ENCODE measurements around the gene MSH3.
"Not testable (repeated sequence)": the region's sequence is repeated elsewhere in the genome, so short reads cannot be mapped to it uniquely, and the experiment has no call there.

The MSH3 gene

DNA sequence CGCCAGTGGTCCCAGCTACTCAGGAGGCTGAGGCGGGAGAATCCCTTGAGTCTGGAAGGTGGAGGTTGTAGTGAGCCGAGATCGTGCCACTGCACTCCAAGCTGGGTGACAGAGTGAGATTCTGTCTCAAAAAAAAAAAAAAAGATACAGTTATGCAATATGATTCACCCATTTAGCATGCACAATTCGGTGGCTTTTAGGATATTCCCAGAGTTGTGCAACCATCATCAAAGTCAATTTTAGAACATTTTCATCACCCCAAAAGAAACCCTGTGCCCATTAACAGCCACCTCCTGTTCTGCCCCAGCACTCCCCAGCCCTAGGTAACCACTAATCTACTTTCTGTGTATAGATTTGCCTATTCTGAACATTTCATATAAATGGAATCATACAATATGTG lies 4.7 kb downstream of the MSH3 start:
- DNase-seq: peak; percentile 42

DNA sequence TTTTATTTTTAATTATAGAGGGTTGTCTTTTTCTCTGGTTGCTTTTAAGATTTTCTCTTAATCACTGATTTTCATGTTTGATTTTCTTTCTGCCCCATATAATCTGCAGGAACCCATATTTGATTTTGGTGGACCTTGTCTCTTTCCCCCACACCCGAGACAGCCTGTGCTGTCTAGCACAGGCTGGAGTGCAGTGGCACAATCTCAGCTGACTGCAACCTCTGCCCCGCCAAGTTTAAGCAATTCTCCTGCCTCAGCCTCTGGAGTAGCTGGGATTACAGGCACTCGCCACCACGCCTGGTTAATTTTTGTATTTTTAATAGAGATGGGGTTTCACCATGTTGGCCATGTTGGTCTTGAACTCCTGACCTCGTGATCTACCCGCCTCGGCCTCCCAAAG lies 6.2 kb downstream of the MSH3 start:
- not testable (repeated sequence) for DNase-seq

DNA sequence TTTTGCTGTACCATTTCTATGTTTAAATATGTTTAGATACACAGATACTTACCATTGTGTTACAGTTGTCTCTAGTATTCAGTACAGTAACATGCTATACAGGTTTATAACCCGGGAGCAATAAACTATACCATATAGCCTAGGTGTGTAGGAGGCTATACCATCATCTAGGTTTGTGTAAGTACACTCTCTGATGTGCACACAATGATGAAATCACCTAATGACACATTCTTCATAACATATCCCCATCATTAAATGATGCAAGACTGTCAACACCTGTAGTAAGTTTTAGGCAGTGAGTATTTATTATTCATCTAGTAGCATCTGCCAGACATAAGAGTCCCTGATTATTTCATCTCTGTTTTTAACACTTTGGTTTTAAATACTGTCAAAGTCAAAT lies 7.7 kb downstream of the MSH3 start:
- no peak for DNase-seq

DNA sequence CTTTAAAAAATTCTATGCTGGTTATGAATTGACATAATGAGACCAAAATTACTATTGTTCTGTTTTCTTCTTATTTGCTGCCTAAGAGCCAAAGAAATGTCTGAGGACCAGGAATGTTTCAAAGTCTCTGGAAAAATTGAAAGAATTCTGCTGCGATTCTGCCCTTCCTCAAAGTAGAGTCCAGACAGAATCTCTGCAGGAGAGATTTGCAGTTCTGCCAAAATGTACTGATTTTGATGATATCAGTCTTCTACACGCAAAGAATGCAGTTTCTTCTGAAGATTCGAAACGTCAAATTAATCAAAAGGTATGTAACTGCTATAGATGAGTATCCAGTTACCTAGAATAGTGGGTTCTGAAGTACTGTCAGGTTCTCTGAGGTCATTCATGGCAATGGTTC lies 10.6 kb downstream of the MSH3 start:
- no peak for DNase-seq

DNA sequence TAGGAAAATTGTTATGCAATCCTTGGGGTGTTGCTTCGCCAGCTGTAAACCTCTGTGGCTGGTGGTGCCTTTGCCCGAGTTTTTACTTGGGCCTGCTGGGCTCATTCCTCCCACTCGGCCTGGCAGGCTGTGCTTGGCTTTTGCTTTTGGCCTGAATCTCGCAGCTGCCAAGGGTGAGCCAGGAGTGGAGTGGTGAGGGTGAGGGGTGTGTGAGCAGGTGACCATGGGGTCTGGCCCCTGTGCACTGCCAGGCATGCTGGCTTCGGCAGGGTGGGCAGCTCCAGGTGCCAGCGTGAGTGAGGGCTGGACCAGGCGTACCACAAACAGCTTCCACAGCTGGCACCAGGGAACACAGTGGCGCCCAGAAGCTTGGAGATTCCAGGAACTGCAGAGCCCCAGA lies 12.9 kb downstream of the MSH3 start:
- no peak for DNase-seq

DNA sequence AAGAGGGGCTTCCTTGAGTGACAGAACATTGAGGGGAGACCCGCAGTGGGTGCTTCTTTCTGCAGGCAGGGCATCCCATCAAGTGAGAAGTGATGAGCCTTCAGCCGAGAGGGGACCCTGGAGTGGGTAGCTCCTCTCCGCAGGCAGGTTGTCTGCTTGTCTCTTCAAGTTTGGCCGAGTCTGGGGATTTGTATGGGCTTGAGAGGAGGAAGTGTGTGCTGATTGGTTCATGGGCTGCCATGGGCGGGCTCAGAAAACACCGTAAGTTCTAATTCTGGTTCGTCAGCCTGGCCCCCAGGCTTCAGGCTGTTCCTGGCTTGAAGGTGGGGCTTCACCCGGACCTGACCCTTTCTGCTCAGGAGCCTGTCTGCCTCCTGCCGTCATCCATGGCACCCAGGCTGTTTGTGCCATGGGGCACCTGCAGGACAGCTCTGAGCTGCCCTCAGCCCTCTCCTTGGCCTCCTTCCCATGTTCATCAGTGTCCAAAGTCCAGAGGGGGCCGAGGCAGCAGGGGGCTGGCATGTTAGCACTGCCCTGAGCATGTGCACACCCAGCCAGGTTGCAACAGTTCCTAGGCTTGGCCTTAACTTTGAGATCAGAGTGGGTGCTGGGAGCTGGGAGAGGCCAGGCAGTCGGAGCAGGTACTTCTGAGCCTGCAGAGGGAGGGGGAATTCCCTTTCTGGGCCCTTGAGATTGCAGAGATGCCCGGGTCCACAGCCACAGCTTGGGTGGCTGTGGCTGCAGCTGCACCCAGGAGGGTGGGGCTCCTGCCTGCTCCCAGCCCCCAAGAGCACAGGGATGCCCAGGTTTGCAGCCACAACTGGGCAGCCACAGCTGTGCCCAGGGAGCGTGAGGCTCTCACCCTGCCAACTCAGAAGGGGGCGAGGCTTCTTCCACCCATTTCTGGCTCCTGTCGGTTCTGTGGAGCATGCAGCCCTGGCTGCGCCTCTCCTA lies 13.8 kb downstream of the MSH3 start:
- no peak for DNase-seq

DNA sequence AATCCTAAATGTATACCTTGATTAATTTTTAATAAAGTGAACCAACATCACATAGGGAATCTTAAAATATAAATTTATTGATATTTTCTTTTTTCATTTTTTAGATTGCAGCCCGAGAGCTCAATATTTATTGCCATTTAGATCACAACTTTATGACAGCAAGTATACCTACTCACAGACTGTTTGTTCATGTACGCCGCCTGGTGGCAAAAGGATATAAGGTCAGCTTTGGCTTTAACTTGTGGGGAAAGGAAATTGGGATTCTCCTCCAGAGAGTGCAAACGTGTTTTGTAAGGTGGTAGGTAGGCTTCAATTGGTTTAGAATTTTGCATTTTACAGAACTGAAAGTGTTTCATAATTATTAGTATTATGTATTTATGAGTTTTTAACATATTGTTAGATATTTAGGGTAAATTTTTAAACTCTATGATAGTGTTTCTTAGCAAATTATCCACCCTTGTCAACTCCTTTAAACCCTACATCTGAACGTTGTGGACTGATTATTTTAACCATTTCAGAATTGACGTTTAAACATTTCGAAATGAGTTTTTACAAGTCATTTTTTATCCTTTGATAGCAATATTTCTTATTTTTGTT lies 17.8 kb downstream of the MSH3 start:
- DNase-seq: peak; percentile 74

DNA sequence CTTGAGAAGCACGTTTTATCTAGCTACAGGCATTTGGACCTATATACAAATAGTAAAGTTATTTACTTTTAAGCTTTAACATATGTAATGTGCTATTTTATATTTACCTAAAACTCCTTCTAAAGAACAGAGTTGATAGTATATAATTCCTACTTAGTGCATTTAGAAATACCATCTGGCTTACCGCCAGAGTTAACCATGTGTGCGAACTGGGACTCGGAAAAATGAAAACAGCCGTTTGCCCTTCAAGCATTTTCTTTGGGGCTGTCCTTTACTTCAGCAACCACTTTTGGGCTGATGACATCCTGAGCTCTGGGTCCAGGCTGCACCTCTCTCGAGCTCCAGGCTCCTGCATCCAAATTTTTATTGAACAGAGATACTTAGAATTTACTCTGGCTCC lies 22.3 kb downstream of the MSH3 start:
- DNase-seq: no peak

DNA sequence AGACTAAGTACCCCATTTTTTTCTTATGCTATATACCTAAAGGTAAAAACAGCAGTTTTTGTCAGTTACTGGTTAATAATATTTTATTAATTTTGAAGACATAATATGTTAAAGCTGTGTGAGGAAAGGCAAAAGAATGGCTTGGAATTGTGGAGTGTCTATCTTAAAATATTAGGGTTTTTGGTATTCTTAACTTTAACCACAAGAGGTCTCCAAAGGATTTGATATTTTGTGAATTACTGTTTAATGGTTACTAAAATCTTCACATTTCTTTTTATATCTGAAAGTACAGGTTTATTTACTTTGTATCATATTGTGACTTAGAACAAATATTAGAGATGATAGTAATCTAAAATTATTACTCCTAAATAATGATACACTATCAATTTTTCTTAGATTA lies 32.3 kb downstream of the MSH3 start:
- DNase-seq: peak; percentile 27

DNA sequence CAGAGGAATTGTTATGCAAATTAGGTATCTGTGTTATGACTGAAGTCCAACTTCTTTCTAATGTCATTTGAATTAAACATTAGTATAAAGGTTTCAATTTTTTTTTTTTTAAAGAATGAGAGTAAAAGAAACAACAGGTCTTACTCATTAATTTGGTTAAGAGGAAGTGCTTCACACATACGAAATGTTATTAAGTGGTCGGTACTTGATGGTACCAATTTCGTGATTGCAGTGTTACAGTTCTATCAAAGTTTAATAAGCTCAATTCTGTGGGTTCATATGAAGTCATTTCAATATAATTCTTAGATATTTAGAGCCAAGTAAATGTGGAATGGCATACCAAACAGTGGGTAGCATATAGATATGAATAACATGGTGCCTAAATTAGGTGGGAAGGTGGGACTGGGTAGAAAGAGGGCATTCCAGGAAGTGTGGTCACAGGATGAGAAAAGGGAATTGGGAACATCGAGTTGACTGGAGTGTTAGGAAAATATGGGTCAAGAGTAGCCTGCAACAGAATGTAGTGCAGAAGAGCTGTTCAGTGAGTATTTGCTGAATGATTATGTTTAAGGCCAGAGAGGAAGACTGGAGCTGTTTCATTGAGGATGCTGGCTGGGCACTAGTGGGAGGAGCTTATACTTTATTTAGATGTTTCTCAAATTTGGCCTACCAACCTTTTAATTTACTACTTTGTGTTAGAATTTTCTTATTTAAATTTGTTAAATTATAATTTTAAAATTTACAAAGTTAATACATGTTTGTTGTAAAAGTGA lies 34.4 kb downstream of the MSH3 start:
- no peak for DNase-seq

DNA sequence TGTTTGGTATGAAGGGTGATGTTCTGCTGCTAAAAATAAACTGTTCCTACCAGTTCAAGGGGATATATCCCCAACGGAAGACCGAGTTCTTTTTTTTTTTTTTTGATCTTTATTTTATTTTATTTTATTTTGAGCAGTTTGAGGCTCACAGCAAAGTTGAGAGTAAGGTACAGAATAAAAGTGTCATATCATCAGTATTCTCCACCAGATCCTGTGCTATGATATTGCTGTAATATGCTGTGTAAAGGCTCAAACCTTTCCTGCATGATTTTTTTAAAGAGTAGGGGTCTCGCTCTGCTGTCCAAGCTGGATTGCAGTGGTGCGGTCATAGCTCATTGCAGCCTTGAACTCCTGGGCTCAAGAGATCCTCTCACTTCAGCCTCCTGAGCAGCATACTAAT lies 35.2 kb downstream of the MSH3 start:
- DNase-seq: no peak

DNA sequence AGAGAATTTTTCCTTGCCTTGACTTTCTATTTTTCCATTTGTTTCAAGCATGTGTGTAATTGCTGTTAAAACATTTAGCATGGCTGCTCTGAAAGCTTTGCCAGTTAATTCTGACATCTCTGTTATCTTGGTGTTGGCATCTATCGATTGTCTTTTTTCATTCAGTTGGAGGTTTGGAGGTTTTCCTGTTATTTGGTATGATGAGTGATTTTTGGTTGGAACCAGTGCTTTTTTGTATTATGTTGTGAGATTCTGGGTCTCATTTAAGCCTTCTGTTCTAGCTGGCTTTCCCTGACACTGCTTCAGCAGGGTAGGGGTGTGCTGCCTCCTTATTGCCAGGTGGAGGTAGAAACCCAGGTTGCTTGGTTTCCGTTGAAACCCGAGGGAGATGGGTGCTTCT lies 41.2 kb downstream of the MSH3 start:
- no peak for DNase-seq

DNA sequence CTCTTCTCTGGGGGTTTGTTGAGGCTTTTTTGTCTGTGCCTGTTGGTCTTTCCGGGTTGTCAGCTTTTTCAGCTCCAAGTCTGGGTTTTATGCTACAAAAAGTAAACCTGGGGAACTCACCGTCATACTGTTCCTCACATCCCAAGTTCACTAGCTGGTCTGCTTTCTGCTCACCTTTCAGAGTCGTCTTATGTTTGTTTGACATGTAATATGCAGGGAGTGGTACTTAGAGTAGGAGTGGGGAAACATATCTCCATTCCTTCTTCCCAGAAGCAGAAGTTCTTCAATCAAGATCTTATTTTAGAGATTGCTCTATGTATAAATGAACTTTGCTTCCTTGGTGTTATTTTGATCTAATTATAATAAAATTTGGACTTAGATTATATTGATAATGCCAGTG lies 42.0 kb downstream of the MSH3 start:
- DNase-seq: no peak

DNA sequence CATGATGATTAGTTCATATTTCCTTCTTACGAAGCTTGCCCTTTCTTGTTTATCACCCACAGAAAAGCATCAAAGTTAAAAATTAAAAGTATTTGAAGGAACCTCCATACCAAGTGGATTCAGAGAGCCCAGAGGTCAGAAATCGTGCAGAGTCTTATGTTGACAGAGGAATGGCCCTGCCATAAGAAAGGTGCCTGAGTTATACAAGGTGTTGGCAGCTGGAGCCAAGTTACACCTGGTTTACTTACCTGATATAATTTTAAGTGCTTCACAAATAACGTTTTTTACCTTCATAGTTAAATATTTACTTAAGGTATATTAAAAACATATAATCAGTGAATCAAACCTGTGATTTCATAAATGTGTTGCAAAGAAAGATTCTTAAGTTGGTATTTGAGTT lies 42.6 kb downstream of the MSH3 start:
- no peak for DNase-seq

DNA sequence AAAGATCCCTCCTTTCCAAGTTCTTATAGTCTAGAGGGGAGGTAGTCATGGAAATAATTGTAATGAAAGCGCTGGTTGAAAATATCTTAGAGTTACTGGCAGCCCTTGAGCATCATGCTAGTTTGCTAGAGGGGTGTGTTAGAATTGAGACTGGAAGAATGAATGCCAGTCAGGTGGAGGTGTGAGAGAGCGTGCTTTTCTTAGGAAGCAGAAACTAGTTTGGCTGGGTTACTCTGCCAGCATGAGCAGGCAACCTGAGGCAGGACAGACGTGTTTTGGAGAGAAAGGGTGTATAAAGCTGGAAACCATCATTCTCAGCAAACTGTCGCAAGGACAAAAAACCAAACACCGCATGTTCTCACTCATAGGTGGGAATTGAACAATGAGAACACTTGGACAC lies 43.9 kb downstream of the MSH3 start:
- no peak for DNase-seq

DNA sequence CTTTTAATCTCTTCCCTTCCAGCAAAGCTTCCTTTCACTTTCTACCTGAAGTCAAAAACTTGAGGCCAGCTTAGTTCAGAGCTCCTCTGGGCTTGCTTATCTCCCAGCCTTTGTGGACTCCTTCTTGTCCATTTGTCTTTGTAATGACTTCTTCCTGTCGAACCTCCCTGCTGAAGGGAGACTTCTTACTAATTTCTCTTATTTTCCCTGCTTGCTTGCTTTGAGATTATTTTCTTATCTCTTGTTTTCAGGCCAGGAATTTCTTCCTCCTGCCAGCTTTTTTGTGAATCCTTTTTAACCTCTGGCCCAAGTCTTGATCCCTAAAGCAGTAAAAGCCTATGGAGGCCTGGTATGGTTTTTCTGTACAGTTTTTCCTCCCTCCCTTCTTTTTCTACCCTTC lies 47.1 kb downstream of the MSH3 start:
- no peak for DNase-seq

DNA sequence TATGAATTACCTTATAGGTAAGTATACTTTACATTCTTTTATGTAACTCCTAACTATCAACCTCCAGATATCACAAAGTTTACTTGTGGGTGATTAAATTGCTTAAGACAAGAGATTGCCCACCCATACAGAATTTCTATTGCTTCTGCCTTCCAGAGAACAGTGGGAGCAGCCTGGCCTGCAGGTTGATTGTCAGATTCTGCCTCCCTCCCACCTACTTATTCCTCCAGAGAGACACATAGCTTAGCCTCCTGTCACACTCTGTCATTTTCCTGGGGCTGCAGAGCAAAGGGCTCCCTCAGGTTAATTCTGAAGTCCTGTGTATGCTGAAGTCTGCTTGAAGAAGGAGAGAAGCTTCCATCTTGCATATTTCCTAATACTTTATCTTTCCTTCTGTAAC lies 48.8 kb downstream of the MSH3 start:
- DNase-seq: no peak

DNA sequence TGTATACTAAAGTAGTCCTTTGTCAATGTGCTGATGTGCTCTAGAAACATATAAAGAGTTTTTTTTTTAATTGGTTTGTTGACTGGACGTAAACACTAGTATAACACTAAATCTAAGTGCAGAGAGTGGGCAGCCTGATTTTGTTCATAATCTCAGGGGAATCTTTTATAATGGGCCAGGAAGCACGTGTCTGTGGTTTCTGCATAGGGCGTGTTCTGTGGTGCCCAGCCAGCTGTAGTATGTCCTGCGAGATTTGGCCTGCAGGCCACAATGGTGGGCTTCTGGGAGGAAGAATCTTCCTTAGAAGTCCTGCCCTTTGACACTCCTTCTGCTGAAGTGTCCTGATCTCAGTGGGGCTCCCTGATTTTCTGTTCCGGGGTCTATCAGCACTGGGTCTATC lies 49.3 kb downstream of the MSH3 start:
- DNase-seq: no peak

DNA sequence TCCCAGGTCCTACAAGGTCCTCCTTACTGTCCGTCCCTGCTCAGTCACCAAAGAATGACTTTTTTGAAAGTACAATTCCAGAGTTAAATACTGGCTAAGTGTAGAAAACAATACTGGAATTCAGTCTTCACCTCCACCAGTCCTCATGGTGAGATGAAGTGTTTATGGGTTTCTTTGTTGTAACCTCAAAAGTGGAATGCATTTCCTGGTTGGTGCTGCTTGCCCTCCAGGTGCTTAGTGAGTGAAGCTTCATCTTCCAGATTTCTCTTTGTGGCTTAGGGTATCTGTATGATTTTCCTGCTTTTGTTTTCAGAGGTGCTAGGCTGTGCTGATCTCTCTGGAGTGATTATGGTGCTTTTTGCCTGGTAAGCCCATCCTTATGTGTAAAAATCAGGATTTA lies 49.8 kb downstream of the MSH3 start:
- no peak for DNase-seq

DNA sequence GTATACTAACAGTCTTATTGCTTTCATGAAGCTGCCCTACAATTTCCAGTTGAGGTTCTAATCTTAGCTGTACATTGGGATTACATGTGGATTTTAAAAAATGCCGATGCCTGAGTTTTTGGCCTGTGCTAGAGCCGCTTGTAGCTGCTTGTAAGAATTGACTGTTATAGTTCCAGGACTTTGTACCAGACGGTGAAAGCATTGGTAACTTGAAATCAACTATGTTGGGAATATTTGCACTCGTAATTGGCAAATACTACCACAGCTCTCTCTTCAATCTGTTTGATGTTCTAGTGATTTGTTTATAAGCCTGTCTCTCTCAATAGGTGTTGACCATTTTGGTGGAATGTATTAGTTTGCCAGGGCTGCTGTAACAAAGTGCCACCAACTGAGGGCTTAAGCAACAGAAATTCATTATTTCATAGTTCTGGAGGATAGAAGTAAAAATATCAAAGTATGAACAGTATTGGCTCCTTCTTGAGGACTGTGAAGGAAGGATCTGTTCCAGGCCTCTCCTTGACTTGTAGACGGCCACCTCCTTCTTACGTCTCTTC lies 50.8 kb downstream of the MSH3 start:
- no peak for DNase-seq

DNA sequence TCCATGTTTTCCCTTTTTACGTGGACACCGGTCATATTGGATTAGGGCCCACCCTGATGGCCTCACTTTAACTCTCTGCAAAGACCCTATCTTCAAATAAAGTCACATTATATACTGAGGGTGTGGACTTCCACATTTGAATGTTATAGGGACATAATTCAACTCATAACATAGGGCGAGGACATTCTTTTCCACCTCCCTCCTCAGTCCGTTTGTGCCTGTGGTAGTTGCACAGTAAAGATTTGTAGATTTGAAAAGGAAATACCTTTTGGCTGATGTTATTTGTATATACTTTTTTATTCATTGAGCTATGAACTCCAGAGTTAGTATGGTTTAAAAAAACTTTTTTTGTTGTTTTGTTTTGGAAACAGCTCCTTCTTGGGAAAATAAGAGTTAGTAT lies 51.3 kb downstream of the MSH3 start:
- no peak for DNase-seq

DNA sequence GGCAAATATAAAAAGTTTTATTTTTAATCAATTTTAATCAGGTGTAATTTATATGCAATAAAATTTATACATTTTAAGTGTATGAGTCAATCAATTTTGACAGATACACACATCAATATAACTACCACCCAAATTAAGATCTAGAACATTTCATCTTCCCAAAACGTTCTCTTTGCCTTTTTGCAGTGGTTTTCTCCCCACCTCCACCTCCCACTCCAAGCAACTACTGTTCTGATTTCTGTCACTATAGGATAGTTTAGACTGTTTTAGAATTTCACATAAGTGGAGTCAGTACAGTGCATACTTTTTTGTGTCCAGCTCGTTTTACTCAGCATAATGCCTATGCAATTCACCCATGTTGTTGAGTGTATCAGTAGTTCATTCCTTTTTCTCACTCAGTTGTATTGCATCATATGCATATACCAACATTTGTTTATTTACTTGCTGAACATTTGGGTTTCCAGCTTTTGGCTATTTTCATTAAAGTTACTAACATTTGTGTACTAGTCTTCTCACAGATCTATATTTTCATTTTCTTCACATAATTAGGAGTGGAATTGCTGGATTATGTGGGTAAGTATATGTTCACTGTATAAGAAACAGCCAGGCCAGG lies 52.5 kb downstream of the MSH3 start:
- no peak for DNase-seq

DNA sequence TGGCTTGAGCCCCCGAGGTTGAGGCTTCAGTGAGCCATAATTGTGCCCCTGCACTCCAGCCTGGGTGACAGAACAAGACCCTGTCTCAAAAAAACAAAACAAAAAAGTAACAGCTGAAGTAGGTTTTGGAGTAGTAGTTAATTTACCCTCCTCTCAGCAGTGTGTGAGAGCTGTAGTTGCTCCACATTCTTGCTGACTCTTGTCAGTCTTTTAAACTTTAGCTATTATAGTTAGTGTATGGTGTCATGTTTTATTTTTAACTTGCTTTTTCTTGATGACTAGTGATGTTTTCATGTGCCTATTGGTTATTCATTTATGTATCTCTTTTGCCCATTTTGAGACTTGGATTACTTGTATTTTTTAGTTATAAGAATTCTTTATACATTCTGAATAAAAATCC lies 53.2 kb downstream of the MSH3 start:
- no peak for DNase-seq

Data from inflammatory macrophage treated with lipopolysaccharide for 4 hours (primary cell).